Endometrium (tissue), 2 donors: ENCODE data around the gene GUCA2B.

Experiments used
- FAIRE-seq: peaks from 2 replicates; lab custom pipeline; 2012; peaks lifted over from hg19 to GRCh38; lab: Jason Lieb, UNC
- donor health status: control.
- donor health status: control.

GUCA2B gene

GRCh38 chr1:42143896-42144710 is 9.1 kb upstream of the GUCA2B start:
- FAIRE-seq: no peak

- FAIRE-seq: no peak
Measured at GRCh38 chr1:42144711-42145388, 8.4 kb upstream of the GUCA2B start.

- FAIRE-seq: no peak
Measured at GRCh38 chr1:42145389-42145716, 7.9 kb upstream of the GUCA2B start.

- FAIRE-seq: no peak
Measured at GRCh38 chr1:42145764-42146625, 7.2 kb upstream of the GUCA2B start.

- no peak for FAIRE-seq
Measured at GRCh38 chr1:42146626-42147320, 6.4 kb upstream of the GUCA2B start.

GRCh38 chr1:42148166-42148565 is 5.0 kb upstream of the GUCA2B start:
- FAIRE-seq: no peak

GRCh38 chr1:42150651-42151050 is 2.6 kb upstream of the GUCA2B start:
- no peak for FAIRE-seq

- FAIRE-seq: no peak
Measured at GRCh38 chr1:42152119-42152518, 1.1 kb upstream of the GUCA2B start.

GRCh38 chr1:42153624-42154023 is 414 bp downstream of the GUCA2B start:
- FAIRE-seq: no peak

GRCh38 chr1:42154685-42155084 is 1.5 kb downstream of the GUCA2B start:
- FAIRE-seq: no peak

- FAIRE-seq: no peak
Measured at GRCh38 chr1:42155362-42155761, 2.2 kb downstream of the GUCA2B start.

GRCh38 chr1:42157667-42158066 is 4.5 kb downstream of the GUCA2B start:
- FAIRE-seq: no peak

- no peak for FAIRE-seq
Measured at GRCh38 chr1:42158189-42158588, 5.0 kb downstream of the GUCA2B start.

GRCh38 chr1:42162181-42162580 is 9.0 kb downstream of the GUCA2B start:
- FAIRE-seq: no peak

- no peak for FAIRE-seq
Measured at GRCh38 chr1:42163114-42163513, 9.9 kb downstream of the GUCA2B start.

GRCh38 chr1:42163536-42164503 is 10.6 kb downstream of the GUCA2B start:
- no peak for FAIRE-seq

GRCh38 chr1:42164551-42165420 is 11.6 kb downstream of the GUCA2B start, which contains the start of gene GUCA2A:
TSS of gene GUCA2A (minus strand) at chr1:42164745. CDS start at chr1:42164712, 33 bp downstream.
- FAIRE-seq: no peak

GRCh38 chr1:42165511-42166210 is 12.5 kb downstream of the GUCA2B start:
- FAIRE-seq: no peak
